Loucy (cell line): Measurements from ENCODE around the gene LRRTM1.

Experiments used
- H2AFZ ChIP-seq: fragments of 200-600 bp; sonication (generic); 2 replicates; pipeline ENCODE4 v1.6.0; 2016; ENCODE audit warnings: antibody characterized with exemption, mild to moderate bottlenecking, low read length, moderate library complexity
- H3F3A ChIP-seq: fragments of 200-600 bp; 2 replicates; pipeline ENCODE4 v1.6.0; 2016; ENCODE audit warnings: antibody characterized with exemption, low read depth, mild to moderate bottlenecking
- H3K27me3 ChIP-seq: fragments of 200-600 bp; sonication (generic); 2 replicates; pipeline ENCODE4 v1.6.1; 2014; ENCODE audit warnings: low read length, mild to moderate bottlenecking; ENCODE audit not compliant: insufficient read depth, poor library complexity, severe bottlenecking
- H3K36me3 ChIP-seq: fragments of 200-600 bp; sonication (generic); 2 replicates; pipeline ENCODE4 v1.6.1; 2016; ENCODE audit warnings: low read length; ENCODE audit not compliant: insufficient read depth
- H3K4me1 ChIP-seq: fragments of 200-600 bp; sonication (generic); 2 replicates; pipeline ENCODE4 v1.5.1; 2014; ENCODE audit warnings: low read length, mild to moderate bottlenecking; ENCODE audit not compliant: insufficient read depth, poor library complexity, severe bottlenecking
- H3K4me2 ChIP-seq: fragments of 200-600 bp; sonication (generic); 2 replicates; pipeline ENCODE4 v1.6.0; 2014; ENCODE audit warnings: antibody characterized with exemption, low read length, low read depth, mild to moderate bottlenecking; ENCODE audit not compliant: poor library complexity, severe bottlenecking
- H3K4me3 ChIP-seq: fragments of 200-600 bp; sonication (generic); 2 replicates; pipeline ENCODE4 v1.5.1; 2014; ENCODE audit warnings: low read length, mild to moderate bottlenecking, mixed read lengths; ENCODE audit not compliant: poor library complexity, severe bottlenecking
- H3K79me2 ChIP-seq: fragments of 200-600 bp; sonication (generic); 2 replicates; pipeline ENCODE4 v1.6.1; 2014; ENCODE audit warnings: low read length; ENCODE audit not compliant: insufficient read depth
- H3K9ac ChIP-seq: fragments of 200-600 bp; sonication (generic); 2 replicates; pipeline ENCODE4 v1.6.0; 2014; ENCODE audit warnings: mild to moderate bottlenecking, low read depth, low read length, moderate library complexity; ENCODE audit not compliant: poor library complexity, severe bottlenecking
- H3K9me2 ChIP-seq: fragments of 200-600 bp; sonication (generic); replicated peaks from 2 replicates; pipeline ENCODE4 v1.6.1; 2016; ENCODE audit warnings: low read depth, low read length, mixed read lengths
- H3K9me3 ChIP-seq: fragments of 200-600 bp; sonication (generic); 2 replicates; pipeline ENCODE4 v1.6.1; 2014; ENCODE audit warnings: mild to moderate bottlenecking, antibody characterized with exemption, low read length, low read depth; ENCODE audit not compliant: insufficient read depth
- H4K20me1 ChIP-seq: fragments of 200-600 bp; sonication (generic); 2 replicates; pipeline ENCODE4 v1.6.0; 2014; ENCODE audit warnings: antibody characterized with exemption, low read length, mild to moderate bottlenecking; ENCODE audit not compliant: insufficient read depth, poor library complexity, severe bottlenecking
- CTCF ChIP-seq: fragments of 200-600 bp; sonication (generic); conservative IDR thresholded peaks from 2 replicates; pipeline ENCODE4 v1.5.1; 2014; ENCODE audit warnings: mild to moderate bottlenecking, antibody characterized with exemption, low read length
- EZH2phosphoT487 ChIP-seq: fragments of 200-600 bp; IDR thresholded peaks from 2 replicates; pipeline ENCODE4 v1.6.1; 2018; ENCODE audit warnings: antibody characterized with exemption, mild to moderate bottlenecking, moderate library complexity, borderline replicate concordance

The LRRTM1 gene

DNA sequence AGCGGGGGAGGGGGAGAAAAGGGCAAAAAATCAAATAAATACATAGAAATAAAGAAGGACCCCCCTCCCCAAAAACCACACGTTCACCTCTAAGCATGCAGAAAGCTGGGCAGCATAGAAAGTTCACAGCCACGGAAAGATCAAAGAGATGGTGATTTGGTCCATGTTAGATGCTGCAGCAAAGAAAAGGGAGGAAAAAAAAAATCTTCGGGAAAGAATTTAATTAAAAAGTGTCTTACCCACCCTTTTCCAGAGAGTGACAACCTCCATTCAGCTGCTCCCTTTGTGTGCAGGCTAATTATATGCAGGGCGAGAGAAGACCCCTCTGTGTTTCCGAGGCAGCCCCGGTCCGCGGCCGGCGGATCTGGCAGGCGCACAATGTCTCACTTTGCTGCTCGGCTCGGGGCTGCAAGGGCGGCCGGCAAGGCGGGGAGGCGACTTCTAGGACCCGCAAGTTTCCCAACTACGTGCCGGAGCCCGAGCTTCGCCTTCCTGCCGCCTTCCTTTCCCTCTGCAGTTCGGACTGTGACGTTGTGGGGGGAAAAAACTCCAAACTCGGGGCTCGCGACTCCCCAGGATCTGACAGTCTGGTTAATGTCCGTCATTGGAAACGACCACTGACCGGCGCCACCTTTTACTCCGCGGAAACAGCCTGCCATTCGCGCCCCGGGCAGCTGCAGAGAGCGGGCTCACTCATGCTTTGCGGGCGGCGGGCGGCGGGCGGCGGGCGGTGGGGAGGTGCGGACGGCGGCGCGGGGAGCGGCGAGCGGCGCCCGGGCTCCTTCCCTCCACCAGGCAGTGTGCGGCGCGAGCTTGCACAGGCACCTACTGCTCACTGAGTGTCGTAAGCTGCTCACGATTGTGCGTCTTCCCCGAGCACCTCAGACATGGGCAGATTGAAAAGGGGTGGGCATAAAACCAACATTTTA lies at the start of gene LRRTM1:
Gene LRRTM1, minus strand, starts transcription at position 844 of the 929 bp plus-strand sequence. CDS start 933 bp downstream, outside the sequence.
- TF ChIP-seq CTCF: no peak
- no peak for TF ChIP-seq EZH2phosphoT487
- Histone ChIP-seq H3K27me3 (no peaks in the 10 kb centered on the region), H3K9me2 (no peaks in the 10 kb centered on the region), H3K4me3 (no peak within 1 kb of the TSS), H3K79me2 (no peaks in the 10 kb centered on the region), H3K4me2 (no peak within 1 kb of the TSS), H2AFZ (no peak within 1 kb of the TSS), H3K9me3 (no peaks in the 10 kb centered on the region), H3K36me3 (no peaks in the 10 kb centered on the region), H3K9ac (no peak within 1 kb of the TSS), H4K20me1 (no peaks in the 10 kb centered on the region), H3K4me1 (no peaks in the 10 kb centered on the region), H3F3A (no peaks in the 10 kb centered on the region)

DNA sequence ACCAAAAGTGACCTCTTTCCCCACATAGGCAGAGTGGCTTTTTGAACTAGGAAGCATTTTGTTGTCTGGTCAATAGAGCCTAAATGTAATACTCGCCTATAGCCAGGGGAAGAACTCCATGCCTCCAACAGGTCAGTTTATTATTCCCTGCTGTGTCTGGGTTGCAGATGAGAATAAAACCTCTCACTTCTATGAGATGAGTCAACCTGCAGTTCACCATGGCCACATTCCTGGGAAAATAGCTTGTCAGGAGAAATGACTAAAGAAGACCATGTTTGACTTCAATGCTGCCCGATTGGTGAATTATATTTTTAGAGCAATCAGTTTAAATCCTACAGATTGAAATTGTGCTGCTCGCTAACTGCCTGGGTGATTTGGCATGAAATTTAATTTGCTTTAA lies 46.7 kb upstream of the LRRTM1 start:
- H3K27me3 ChIP-seq: no peaks in the 10 kb centered on the region
- H3K36me3 ChIP-seq: no peaks in the 10 kb centered on the region
- no peaks in the 10 kb centered on the region for H4K20me1 ChIP-seq
- no peaks in the 10 kb centered on the region for H3K4me1 ChIP-seq
- H3K9me3 ChIP-seq: no peaks in the 10 kb centered on the region
- TF ChIP-seq CTCF (no peak), EZH2phosphoT487 (no peak)
- H3F3A ChIP-seq: no peaks in the 10 kb centered on the region
- H3K9ac ChIP-seq: no peak overlapping the region
- no peak overlapping the region for H3K4me3 ChIP-seq
- H3K9me2 ChIP-seq: no peaks in the 10 kb centered on the region
- H3K4me2 ChIP-seq: no peak overlapping the region
- no peak overlapping the region for H2AFZ ChIP-seq
- no peaks in the 10 kb centered on the region for H3K79me2 ChIP-seq

DNA sequence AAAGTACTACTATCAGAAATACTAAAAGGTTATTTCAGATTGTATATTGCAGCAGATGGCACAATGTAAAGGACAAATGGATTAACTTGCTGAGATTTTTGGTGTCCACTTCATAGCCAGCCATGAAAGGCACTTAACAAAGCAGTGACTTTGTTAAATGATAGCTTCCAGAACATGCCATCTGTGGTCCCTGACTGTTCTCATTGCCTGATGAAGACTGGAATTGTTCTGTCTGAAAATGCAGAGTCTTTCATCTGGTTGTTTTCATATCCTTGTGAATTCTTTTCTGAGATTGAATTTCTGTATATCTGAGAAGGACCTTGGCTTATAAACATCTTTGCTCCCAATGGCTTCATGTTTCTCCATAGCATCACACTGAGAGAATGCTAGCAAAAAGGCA lies 44.4 kb upstream of the LRRTM1 start:
- no peaks in the 10 kb centered on the region for H3K4me1 ChIP-seq
- H3K4me2 ChIP-seq: no peak overlapping the region
- no peak overlapping the region for H3K4me3 ChIP-seq
- no peaks in the 10 kb centered on the region for H3K79me2 ChIP-seq
- no peaks in the 10 kb centered on the region for H3K9me2 ChIP-seq
- H3K9me3 ChIP-seq: no peaks in the 10 kb centered on the region
- no peak overlapping the region for H2AFZ ChIP-seq
- H3F3A ChIP-seq: no peaks in the 10 kb centered on the region
- H3K36me3 ChIP-seq: no peaks in the 10 kb centered on the region
- no peaks in the 10 kb centered on the region for H4K20me1 ChIP-seq
- no peak overlapping the region for H3K9ac ChIP-seq
- H3K27me3 ChIP-seq: no peaks in the 10 kb centered on the region
- TF ChIP-seq CTCF (no peak), EZH2phosphoT487 (no peak)
